ENCODE data around the gene REV1. TPM values are rescaled to one million over a fixed set of nuclear protein-coding genes. Genes with fewer than 3 reads are reported as not detected.

The REV1 gene
- total and polyA plus RNA-seq, 4 donors: 4.0 to 37.7 (median 16.2) TPM

DNA sequence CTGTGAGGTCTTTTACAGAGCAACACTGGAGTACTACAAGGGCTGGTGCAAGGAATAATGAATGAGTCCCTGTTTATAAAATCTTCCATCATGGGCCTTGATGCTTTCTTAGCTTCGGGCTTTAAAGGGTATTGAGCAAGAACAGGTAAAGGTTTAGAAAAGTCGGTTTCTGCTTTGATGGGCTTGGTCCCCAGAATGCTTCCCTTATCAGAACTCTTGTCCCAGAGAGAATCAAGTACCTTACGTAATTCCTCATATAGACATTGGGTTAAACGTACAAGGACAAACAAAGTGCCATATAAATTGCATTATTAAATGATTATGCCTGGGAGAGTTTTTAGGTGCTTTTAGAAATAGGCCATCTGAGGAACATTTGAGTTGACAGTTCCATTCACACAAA, 24.5 kb upstream of the REV1 start:
- no peaks in the 10 kb centered on the region for H3K36me3 ChIP-seq (ENCODE audit: control insufficient read depth in 4 of 4, insufficient read depth in 3 of 4, low read depth in 1 of 4, low read length in 3 of 4)
- H3K4me3 ChIP-seq (ENCODE audit: low read depth in 1 of 3, low read length in 3 of 3): no peak overlapping the region
- H3K4me1 ChIP-seq (ENCODE audit: control insufficient read depth in 4 of 4, insufficient read depth in 4 of 4, low read length in 3 of 4): no peaks in the 10 kb centered on the region
- no peaks in the 10 kb centered on the region for H3K9me3 ChIP-seq (ENCODE audit: control insufficient read depth in 4 of 4, low read length in 3 of 4)
- DNase-seq (ENCODE audit: low spot score): no peak
- no peak overlapping the region for H3K9ac ChIP-seq (ENCODE audit: low read depth in 1 of 2, low read length in 2 of 2)
- WGBS: 71% methylated on average over 4 of the region's 4 CpGs
- H3K27ac ChIP-seq (ENCODE audit: low read depth in 1 of 2, low read length in 2 of 2): no peak overlapping the region
- H3K27me3 ChIP-seq (ENCODE audit: control insufficient read depth in 4 of 4, insufficient read depth in 4 of 4, low read length in 3 of 4): peaks cover 0 to 3% (median 0%) of the 10 kb centered on the region in 4 donors
- TF ChIP-seq, protein P1, sequence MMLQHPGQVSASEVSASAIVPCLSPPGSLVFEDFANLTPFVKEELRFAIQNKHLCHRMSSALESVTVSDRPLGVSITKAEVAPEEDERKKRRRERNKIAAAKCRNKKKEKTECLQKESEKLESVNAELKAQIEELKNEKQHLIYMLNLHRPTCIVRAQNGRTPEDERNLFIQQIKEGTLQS (IDR thresholded peaks at IDR 0.05): no peak
- TF ChIP-seq SP1 (IDR thresholded peaks at IDR 0.05): no peak
- TF ChIP-seq JUND (IDR thresholded peaks at IDR 0.05): no peak
- TF ChIP-seq, protein P2, sequence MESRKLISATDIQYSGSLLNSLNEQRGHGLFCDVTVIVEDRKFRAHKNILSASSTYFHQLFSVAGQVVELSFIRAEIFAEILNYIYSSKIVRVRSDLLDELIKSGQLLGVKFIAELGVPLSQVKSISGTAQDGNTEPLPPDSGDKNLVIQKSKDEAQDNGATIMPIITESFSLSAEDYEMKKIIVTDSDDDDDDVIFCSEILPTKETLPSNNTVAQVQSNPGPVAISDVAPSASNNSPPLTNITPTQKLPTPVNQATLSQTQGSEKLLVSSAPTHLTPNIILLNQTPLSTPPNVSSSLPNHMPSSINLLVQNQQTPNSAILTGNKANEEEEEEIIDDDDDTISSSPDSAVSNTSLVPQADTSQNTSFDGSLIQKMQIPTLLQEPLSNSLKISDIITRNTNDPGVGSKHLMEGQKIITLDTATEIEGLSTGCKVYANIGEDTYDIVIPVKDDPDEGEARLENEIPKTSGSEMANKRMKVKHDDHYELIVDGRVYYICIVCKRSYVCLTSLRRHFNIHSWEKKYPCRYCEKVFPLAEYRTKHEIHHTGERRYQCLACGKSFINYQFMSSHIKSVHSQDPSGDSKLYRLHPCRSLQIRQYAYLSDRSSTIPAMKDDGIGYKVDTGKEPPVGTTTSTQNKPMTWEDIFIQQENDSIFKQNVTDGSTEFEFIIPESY (IDR thresholded peaks at IDR 0.05): no peak
- no peak for TF ChIP-seq CTCF (IDR thresholded peaks at IDR 0.05; ENCODE audit: low read depth, low read length, missing input control)
- TF ChIP-seq EGR1 (IDR thresholded peaks at IDR 0.05; ENCODE audit: low read depth in 2 of 2): no peak
- no peak for TF ChIP-seq GABPA (IDR thresholded peaks at IDR 0.05 in 1 of 2, conservative IDR thresholded peaks at IDR 0.05 in 1 of 2)
- TF ChIP-seq HNF4A (conservative IDR thresholded peaks at IDR 0.05): no peak
- no peak for TF ChIP-seq REST (IDR thresholded peaks at IDR 0.05)

- H3K9ac ChIP-seq (ENCODE audit: low read depth in 1 of 2, low read length in 2 of 2): no peak overlapping the region
- no peak for DNase-seq (ENCODE audit: low spot score)
- H3K4me1 ChIP-seq (ENCODE audit: control insufficient read depth in 4 of 4, insufficient read depth in 4 of 4, low read length in 3 of 4): no peaks in the 10 kb centered on the region
- no peak overlapping the region for H3K27ac ChIP-seq (ENCODE audit: low read depth in 1 of 2, low read length in 2 of 2)
- no peaks in the 10 kb centered on the region for H3K36me3 ChIP-seq (ENCODE audit: control insufficient read depth in 4 of 4, insufficient read depth in 3 of 4, low read depth in 1 of 4, low read length in 3 of 4)
- H3K4me3 ChIP-seq (ENCODE audit: low read depth in 1 of 3, low read length in 3 of 3): no peak overlapping the region
- H3K9me3 ChIP-seq (ENCODE audit: control insufficient read depth in 4 of 4, low read length in 3 of 4): no peaks in the 10 kb centered on the region
- H3K27me3 ChIP-seq (ENCODE audit: control insufficient read depth in 4 of 4, insufficient read depth in 4 of 4, low read length in 3 of 4): no peaks in the 10 kb centered on the region
- 94% methylated on average over 1 of the region's 1 CpG for WGBS
- no peak for TF ChIP-seq FOXA2 (IDR thresholded peaks at IDR 0.05)
- TF ChIP-seq RAD21 (IDR thresholded peaks at IDR 0.05): no peak
- no peak for TF ChIP-seq EGR1 (IDR thresholded peaks at IDR 0.05; ENCODE audit: low read depth in 2 of 2)
- TF ChIP-seq NR2F2 (IDR thresholded peaks at IDR 0.05): no peak
- TF ChIP-seq SP1 (IDR thresholded peaks at IDR 0.05): no peak
- TF ChIP-seq FOXA1 (IDR thresholded peaks at IDR 0.05): no peak
- TF ChIP-seq, protein P2 (IDR thresholded peaks at IDR 0.05): no peak
- no peak for TF ChIP-seq REST (IDR thresholded peaks at IDR 0.05)
- TF ChIP-seq GABPA (IDR thresholded peaks at IDR 0.05 in 1 of 2, conservative IDR thresholded peaks at IDR 0.05 in 1 of 2): no peak
- no peak for TF ChIP-seq CTCF (IDR thresholded peaks at IDR 0.05; ENCODE audit: low read depth, low read length, missing input control)
- no peak for TF ChIP-seq HNF4A (conservative IDR thresholded peaks at IDR 0.05)
- TF ChIP-seq HNF4G (IDR thresholded peaks at IDR 0.05): no peak
- TF ChIP-seq JUND (IDR thresholded peaks at IDR 0.05): no peak
- no peak for TF ChIP-seq YY1 (IDR thresholded peaks at IDR 0.05)
Observed at GRCh38 chr2:99512181-99512591, 22.4 kb upstream of the REV1 start.

Data from liver (tissue), 9 donors.